Tibial nerve (tissue), 4 donors: ENCODE data around the gene TCHH. TPM values are rescaled to one million over a fixed set of nuclear protein-coding genes. Genes with fewer than 3 reads are reported as not detected.
"Not testable (repeated sequence)": the region's sequence is repeated elsewhere in the genome, so short reads cannot be mapped to it uniquely, and the experiment has no call there.

Experiments used
- DNase-seq, 2 donors: peaks; one replicate each; pipeline ENCODE4 v3.0.0-alpha.2; 2019; ENCODE audit warnings: low spot score in 2 of 2
- H3K27ac ChIP-seq, 4 donors: fragments of 200-600 bp; sonication (generic) in 3 of 4; one replicate each; pipeline ENCODE4 v1.5.1; 2017 to 2019; ENCODE audit warnings: mild to moderate bottlenecking in 1 of 4
- H3K27me3 ChIP-seq, 2 donors: fragments of 200-600 bp; sonication (generic) in 1 of 2; one replicate each; pipeline versions ENCODE4 v1.5.1 to v1.6.0; 2017 to 2019
- H3K36me3 ChIP-seq, 3 donors: fragments of 200-600 bp; sonication (generic); one replicate each; pipeline ENCODE4 v1.5.1; 2018 to 2019
- H3K4me1 ChIP-seq, 4 donors: fragments of 200-600 bp; sonication (generic) in 3 of 4; one replicate each; pipeline ENCODE4 v1.5.1; 2017 to 2019
- H3K4me3 ChIP-seq, 4 donors: fragments of 200-600 bp; sonication (generic) in 3 of 4; one replicate each; pipeline ENCODE4 v1.5.1; 2017 to 2019; ENCODE audit warnings: mild to moderate bottlenecking in 1 of 4, moderate library complexity in 1 of 4
- H3K9me3 ChIP-seq, 4 donors: fragments of 200-600 bp; sonication (generic) in 3 of 4; one replicate each; pipeline ENCODE4 v1.5.1; 2017 to 2019
- EP300 ChIP-seq, 2 donors: sonication (generic); formaldehyde crosslinking; IDR thresholded peaks; one replicate each; pipeline ENCODE4 v1.6.1; 2017; ENCODE audit warnings: antibody characterized with exemption in 2 of 2, mild to moderate bottlenecking in 1 of 2
- POLR2A ChIP-seq, 2 donors: fragments of 450-650 bp; IDR thresholded peaks; one replicate each; pipeline ENCODE4 v1.6.1; 2017; ENCODE audit warnings: antibody characterized with exemption in 2 of 2, mild to moderate bottlenecking in 2 of 2, moderate library complexity in 2 of 2
- WGBS, 2 donors: methylation state at CpG; one replicate each; pipeline ENCODE4 v1.1.5; 2018; 5-methylcytosine and 5-hydroxymethylcytosine counted together
- total RNA-seq, 4 donors: library from RNA; depleted of rRNA; stranded (reverse); fragments of >200 nt; gene quantifications; one replicate each; pipeline ENCODE4 v1.1.0, GENCODE V29; 2016
- TF ChIP-seq, protein P1 (sequence below), 5 experiments: fragments of 200-600 bp in 3 of 5; fragments of 450-650 bp in 2 of 5; sonication (generic) in 3 of 5; IDR thresholded peaks; one replicate each; pipeline ENCODE4 v1.5.1; 2016 to 2019; ENCODE audit warnings: antibody characterized with exemption in 5 of 5, mild to moderate bottlenecking in 3 of 5, moderate library complexity in 2 of 5

The TCHH gene
- total RNA-seq, 4 donors from 2014 or later: under 0.01 to 0.60 (median 0.22) TPM; not detected in 1

DNA sequence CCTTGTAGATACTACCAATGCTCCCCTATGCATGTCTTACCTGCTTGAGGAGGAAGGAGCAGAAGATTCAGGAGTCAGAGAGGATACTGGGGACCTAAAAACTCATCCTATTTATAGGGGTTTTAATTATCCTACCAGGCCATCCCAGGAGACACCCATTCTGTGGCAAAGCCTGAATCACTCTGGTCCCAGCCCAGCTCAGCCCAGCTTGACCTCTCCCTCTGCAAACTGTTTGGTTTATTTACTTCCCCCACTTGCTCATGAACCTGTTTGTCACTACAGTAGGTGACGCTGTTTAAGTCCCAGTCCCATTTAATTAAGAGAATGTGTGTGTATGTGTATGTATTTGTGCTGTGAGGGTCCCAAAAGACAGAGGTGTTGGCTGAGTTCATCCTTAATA, 43.9 kb upstream of the TCHH start, which contains the start of gene RPTN:
Gene RPTN (minus strand): TSS at position 85 of the 400 bp plus-strand sequence. CDS start 1,339 bp downstream, outside the sequence.
- no peak for DNase-seq
- H3K4me3 ChIP-seq: no peak within 1 kb of the TSS
- TF ChIP-seq EP300 (IDR thresholded peaks at IDR 0.05) (no peak), POLR2A (IDR thresholded peaks at IDR 0.05) (no peak)
- TF ChIP-seq, protein P1, sequence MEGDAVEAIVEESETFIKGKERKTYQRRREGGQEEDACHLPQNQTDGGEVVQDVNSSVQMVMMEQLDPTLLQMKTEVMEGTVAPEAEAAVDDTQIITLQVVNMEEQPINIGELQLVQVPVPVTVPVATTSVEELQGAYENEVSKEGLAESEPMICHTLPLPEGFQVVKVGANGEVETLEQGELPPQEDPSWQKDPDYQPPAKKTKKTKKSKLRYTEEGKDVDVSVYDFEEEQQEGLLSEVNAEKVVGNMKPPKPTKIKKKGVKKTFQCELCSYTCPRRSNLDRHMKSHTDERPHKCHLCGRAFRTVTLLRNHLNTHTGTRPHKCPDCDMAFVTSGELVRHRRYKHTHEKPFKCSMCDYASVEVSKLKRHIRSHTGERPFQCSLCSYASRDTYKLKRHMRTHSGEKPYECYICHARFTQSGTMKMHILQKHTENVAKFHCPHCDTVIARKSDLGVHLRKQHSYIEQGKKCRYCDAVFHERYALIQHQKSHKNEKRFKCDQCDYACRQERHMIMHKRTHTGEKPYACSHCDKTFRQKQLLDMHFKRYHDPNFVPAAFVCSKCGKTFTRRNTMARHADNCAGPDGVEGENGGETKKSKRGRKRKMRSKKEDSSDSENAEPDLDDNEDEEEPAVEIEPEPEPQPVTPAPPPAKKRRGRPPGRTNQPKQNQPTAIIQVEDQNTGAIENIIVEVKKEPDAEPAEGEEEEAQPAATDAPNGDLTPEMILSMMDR (IDR thresholded peaks at IDR 0.05): no peak
- no peaks in the 10 kb centered on the region for H3K9me3 ChIP-seq
- no peaks in the 10 kb centered on the region for H3K36me3 ChIP-seq
- no peaks in the 10 kb centered on the region for H3K27me3 ChIP-seq
- H3K27ac ChIP-seq: peak within 1 kb of the TSS in 1 of 4 donors; percentile 40
- H3K4me1 ChIP-seq: peaks cover 0 to 11% (median 0%) of the 10 kb centered on the region in 4 donors
- 76 to 94% methylated on average over 1 of the region's 1 CpG for WGBS, 2 donors

DNA sequence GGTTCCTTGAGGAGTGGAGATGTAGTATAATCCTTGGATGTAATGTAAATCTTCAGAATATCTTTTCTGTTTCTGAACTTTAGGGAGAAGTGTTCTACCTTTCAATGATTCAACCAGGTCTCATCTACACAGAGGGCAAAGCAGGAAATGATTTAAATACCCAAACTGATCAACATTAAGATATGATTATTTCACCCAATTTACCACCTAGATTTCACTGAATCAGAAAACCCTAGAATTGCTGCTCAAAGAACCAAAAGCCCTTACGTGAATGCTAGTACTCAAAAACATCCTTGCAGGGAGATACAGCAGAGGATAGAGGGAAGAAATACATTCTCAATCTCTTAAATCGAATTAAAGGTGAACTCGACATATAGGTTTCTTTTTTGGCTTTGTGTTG, 38.8 kb upstream of the TCHH start:
- Histone ChIP-seq H3K27me3 (no peaks in the 10 kb centered on the region), H3K36me3 (no peaks in the 10 kb centered on the region), H3K9me3 (peaks cover 0 to 6% (median 0%) of the 10 kb centered on the region in 4 donors), H3K4me1 (no peaks in the 10 kb centered on the region), H3K27ac (no peak overlapping the region), H3K4me3 (no peak overlapping the region)
- DNase-seq: no peak
- WGBS, 2 donors: 82 to 89% methylated on average over 3 of the region's 3 CpGs
- TF ChIP-seq, protein P1 (IDR thresholded peaks at IDR 0.05): no peak
- TF ChIP-seq EP300 (IDR thresholded peaks at IDR 0.05) (no peak), POLR2A (IDR thresholded peaks at IDR 0.05) (no peak)

DNA sequence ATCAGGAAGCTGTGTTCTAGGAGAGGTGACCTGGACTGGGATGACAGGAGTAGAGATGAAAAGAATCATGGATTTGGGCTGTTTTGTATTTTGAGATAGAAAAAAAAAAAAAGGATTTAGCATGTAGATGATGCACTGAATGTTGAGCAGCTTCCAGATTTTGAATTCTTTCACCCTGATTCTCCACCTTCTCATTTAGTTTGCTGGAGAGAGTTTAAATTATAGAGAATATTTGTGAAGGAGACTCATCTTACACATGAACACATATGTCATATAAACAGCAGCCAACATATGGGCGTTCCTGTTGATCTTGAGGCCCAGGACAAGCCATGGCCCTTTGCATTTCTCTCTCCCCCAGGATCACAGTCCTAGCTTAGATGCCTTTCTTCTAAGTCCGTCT, 36.4 kb upstream of the TCHH start:
- Histone ChIP-seq H3K27ac (no peak overlapping the region), H3K4me3 (no peak overlapping the region), H3K4me1 (no peaks in the 10 kb centered on the region), H3K36me3 (no peaks in the 10 kb centered on the region), H3K27me3 (no peaks in the 10 kb centered on the region), H3K9me3 (peaks cover 0 to 30% (median 6%) of the 10 kb centered on the region in 4 donors)
- TF ChIP-seq POLR2A (IDR thresholded peaks at IDR 0.05): no peak
- no peak for TF ChIP-seq EP300 (IDR thresholded peaks at IDR 0.05)
- TF ChIP-seq, protein P1 (IDR thresholded peaks at IDR 0.05): no peak
- no peak for DNase-seq
- 68 to 76% methylated on average over 2 of the region's 2 CpGs for WGBS, 2 donors

DNA sequence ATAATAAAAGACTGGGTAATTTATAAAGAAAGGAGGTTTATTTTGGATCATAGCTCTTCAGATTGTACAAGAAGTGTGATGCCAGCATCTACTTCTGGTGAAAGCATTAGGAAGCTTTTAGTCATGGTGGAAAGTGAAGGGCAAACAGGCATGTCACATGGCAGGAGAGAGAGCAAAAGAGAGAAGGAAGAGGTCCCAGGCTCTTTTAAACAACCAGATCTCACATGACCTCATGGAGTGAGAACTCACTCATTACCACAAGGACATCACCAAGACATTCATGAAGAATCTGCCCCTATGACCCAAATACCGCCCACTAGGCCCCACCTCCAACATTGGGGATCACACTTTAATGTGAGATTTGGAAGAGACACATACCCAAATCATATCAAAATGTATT, 33.7 kb upstream of the TCHH start:
- Histone ChIP-seq H3K27ac (no peak overlapping the region), H3K9me3 (peaks cover 0 to 31% (median 6%) of the 10 kb centered on the region in 4 donors), H3K4me1 (no peaks in the 10 kb centered on the region), H3K36me3 (no peaks in the 10 kb centered on the region), H3K27me3 (no peaks in the 10 kb centered on the region), H3K4me3 (no peak overlapping the region)
- TF ChIP-seq POLR2A (IDR thresholded peaks at IDR 0.05): no peak
- no peak for DNase-seq
- 57 to 65% methylated on average over 1 of the region's 1 CpG for WGBS, 2 donors

DNA sequence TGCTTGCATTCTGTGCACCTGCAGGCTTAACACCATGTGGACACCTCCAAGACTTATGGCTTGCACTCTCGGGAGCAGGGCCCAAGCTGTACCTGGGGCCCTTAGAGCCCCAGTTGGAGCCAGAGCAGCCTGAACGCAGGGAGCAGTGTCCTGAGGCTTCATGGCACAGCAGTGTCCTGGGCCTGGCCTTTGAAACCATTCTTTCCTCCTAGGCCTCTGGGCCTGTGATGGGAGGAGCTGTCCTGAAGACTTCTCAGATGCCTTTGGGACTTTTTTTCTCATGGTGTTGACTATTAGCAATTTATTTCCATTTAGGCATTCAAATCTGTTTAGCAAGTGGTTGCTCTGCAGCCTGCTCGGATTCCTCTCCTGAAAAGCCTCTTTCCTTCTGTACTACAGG, 32.8 kb upstream of the TCHH start:
- no peaks in the 10 kb centered on the region for H3K4me1 ChIP-seq
- peaks cover 0 to 31% (median 6%) of the 10 kb centered on the region in 4 donors for H3K9me3 ChIP-seq
- H3K27ac ChIP-seq: no peak overlapping the region
- no peak for TF ChIP-seq EP300 (IDR thresholded peaks at IDR 0.05)
- no peak for TF ChIP-seq POLR2A (IDR thresholded peaks at IDR 0.05)
- TF ChIP-seq, protein P1 (IDR thresholded peaks at IDR 0.05): no peak
- DNase-seq: no peak
- H3K27me3 ChIP-seq: no peaks in the 10 kb centered on the region
- no peak overlapping the region for H3K4me3 ChIP-seq
- 63 to 70% methylated on average over 3 of the region's 3 CpGs for WGBS, 2 donors
- no peaks in the 10 kb centered on the region for H3K36me3 ChIP-seq

DNA sequence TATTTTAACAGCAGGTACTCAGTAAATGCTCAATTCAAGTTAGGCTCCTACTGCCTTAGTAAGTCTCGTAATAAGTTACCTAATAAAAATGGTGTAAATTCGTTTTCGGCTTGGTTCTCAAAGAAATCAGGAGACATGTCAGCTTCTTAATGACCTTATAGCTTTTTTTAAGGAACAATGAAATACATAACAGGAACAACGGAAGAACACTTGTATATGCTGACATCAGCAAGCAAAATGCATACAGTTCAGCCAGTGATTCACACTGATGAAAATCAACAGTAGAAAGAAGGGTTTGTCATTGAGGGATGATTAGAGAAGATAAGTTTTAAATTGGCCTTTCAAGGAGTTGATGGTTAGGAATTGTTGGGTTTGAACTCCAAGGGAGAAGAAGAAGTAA, 30.5 kb upstream of the TCHH start:
- Histone ChIP-seq H3K27ac (no peak overlapping the region), H3K9me3 (peaks cover 0 to 31% (median 6%) of the 10 kb centered on the region in 4 donors), H3K27me3 (no peaks in the 10 kb centered on the region), H3K4me1 (no peaks in the 10 kb centered on the region), H3K36me3 (no peaks in the 10 kb centered on the region), H3K4me3 (no peak overlapping the region)
- TF ChIP-seq POLR2A (IDR thresholded peaks at IDR 0.05) (no peak), EP300 (IDR thresholded peaks at IDR 0.05) (peak in 1 of 2 donors; percentile 24)
- TF ChIP-seq, protein P1 (IDR thresholded peaks at IDR 0.05): no peak
- no peak for DNase-seq
- 73 to 79% methylated on average over 4 of the region's 4 CpGs for WGBS, 2 donors

DNA sequence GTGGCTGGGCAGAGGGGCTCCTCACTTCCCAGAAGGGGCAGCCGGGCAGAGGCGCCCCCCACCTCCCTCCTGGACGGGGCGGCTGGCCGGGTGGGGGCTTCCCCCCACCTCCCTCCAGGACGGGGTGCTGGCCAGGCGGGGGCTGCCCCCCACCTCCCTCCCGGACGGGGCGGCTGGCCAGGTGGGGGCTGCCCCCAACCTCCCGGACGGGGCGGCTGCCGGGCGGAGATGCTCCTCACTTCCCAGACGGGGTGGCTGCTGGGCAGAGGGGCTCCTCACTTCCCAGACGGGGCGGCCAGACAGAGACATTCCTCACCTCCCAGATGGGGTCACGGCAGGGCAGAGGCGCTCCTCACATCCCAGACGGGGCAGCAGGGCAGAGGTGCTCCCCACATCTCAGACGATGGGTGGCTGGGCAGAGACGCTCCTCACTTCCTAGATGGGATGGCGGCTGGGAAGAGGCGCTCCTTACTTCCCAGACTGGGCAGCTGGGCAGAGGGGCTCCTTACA, 29.5 kb upstream of the TCHH start:
- not testable (repeated sequence) for H3K27ac ChIP-seq, H3K4me1 ChIP-seq, H3K36me3 ChIP-seq, H3K4me3 ChIP-seq, H3K27me3 ChIP-seq, DNase-seq
- 88 to 93% methylated on average over 8 to 21 of the region's 25 CpGs for WGBS, 2 donors
- H3K9me3 ChIP-seq: peaks cover 0 to 29% (median 6%) of the 10 kb centered on the region in 4 donors
